ENCODE results near the gene SARS2.

GRCh38 chr19:38913958-38914357 lies 16.6 kb downstream of the SARS2 start:
- TF ChIP-seq, protein P1, sequence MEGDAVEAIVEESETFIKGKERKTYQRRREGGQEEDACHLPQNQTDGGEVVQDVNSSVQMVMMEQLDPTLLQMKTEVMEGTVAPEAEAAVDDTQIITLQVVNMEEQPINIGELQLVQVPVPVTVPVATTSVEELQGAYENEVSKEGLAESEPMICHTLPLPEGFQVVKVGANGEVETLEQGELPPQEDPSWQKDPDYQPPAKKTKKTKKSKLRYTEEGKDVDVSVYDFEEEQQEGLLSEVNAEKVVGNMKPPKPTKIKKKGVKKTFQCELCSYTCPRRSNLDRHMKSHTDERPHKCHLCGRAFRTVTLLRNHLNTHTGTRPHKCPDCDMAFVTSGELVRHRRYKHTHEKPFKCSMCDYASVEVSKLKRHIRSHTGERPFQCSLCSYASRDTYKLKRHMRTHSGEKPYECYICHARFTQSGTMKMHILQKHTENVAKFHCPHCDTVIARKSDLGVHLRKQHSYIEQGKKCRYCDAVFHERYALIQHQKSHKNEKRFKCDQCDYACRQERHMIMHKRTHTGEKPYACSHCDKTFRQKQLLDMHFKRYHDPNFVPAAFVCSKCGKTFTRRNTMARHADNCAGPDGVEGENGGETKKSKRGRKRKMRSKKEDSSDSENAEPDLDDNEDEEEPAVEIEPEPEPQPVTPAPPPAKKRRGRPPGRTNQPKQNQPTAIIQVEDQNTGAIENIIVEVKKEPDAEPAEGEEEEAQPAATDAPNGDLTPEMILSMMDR (IDR thresholded peaks at IDR 0.05): no peak
- TF ChIP-seq POLR2A (IDR thresholded peaks at IDR 0.05): no peak
